ENCODE data around the gene ASAP2. TPM values are rescaled to one million over a fixed set of nuclear protein-coding genes. Genes with fewer than 3 reads are reported as not detected.
A peak's percentile ranks its signal among the peaks of the same experiment; 100 is the strongest.

The ASAP2 gene
- total RNA-seq, 1 experiment from 2014 or later, result 14.3 TPM

- TF ChIP-seq FOXP4 (CRISPR knock-in tag; IDR thresholded peaks at IDR 0.05) (no peak), AFF4 (CRISPR knock-in tag; IDR thresholded peaks at IDR 0.05; ENCODE audit: borderline replicate concordance) (no peak)
These were observed 108.8 kb downstream of the ASAP2 start (continued) for GRCh38 chr2:9315280-9315847.

GRCh38 chr2:9317559-9317958, 110.9 kb downstream of the ASAP2 start:
- ChIA-PET POLR2A (no interaction called here), CTCF (no interaction called here)
- DNase-seq (ENCODE audit: low spot score) (no peak), ATAC-seq (no peak)
- H3K4me3 Mint-ChIP-seq, result no peak overlapping the region
- H3K27ac Mint-ChIP-seq, result no peak overlapping the region
- H3K36me3 Mint-ChIP-seq, result no peaks in the 10 kb centered on the region
- H3K4me1 Mint-ChIP-seq, result peaks cover 5% of the 10 kb centered on the region; the same call in 1 of the 2 replicates
- no peaks in the 10 kb centered on the region for H3K9me3 Mint-ChIP-seq
- H3K27me3 Mint-ChIP-seq (ENCODE audit: low read depth), result no peaks in the 10 kb centered on the region
- peak; percentile 61; the same call in 1 of the 2 replicates for TF ChIP-seq ZBTB43 (CRISPR knock-in tag; IDR thresholded peaks at IDR 0.05)
- TF ChIP-seq CBFB (CRISPR knock-in tag; IDR thresholded peaks at IDR 0.05; ENCODE audit: low read depth), result no peak
- no peak for TF ChIP-seq SMAD3 (CRISPR knock-in tag; IDR thresholded peaks at IDR 0.05; ENCODE audit: borderline replicate concordance)
- no peak for TF ChIP-seq ZNF396 (CRISPR knock-in tag; IDR thresholded peaks at IDR 0.05; ENCODE audit: borderline replicate concordance)

GRCh38 chr2:9318461-9319337, 112.1 kb downstream of the ASAP2 start:
- no peaks in the 10 kb centered on the region for H3K27me3 Mint-ChIP-seq (ENCODE audit: low read depth)
- no peak for TF ChIP-seq USF2 (CRISPR knock-in tag; IDR thresholded peaks at IDR 0.05)
- no peak for TF ChIP-seq SMAD4 (CRISPR knock-in tag; IDR thresholded peaks at IDR 0.05)
- TF ChIP-seq JAZF1 (CRISPR knock-in tag; IDR thresholded peaks at IDR 0.05), result no peak
- no peak for TF ChIP-seq CTCF (IDR thresholded peaks at IDR 0.05)
- no peak for TF ChIP-seq FOXK1 (CRISPR knock-in tag; IDR thresholded peaks at IDR 0.05)
- TF ChIP-seq NR1H2 (CRISPR knock-in tag; IDR thresholded peaks at IDR 0.05), result no peak
- no peak for TF ChIP-seq SOX15 (CRISPR knock-in tag; IDR thresholded peaks at IDR 0.05)
- TF ChIP-seq PREB (CRISPR knock-in tag; IDR thresholded peaks at IDR 0.05; ENCODE audit: borderline replicate concordance), result no peak
- ATAC-seq, result no peak
- H3K27ac Mint-ChIP-seq, result 0 out of 2 replicates have a peak overlapping the region, but pooled peaks have one; percentile 13
- no peak for DNase-seq (ENCODE audit: low spot score)
- no peaks in the 10 kb centered on the region for H3K9me3 Mint-ChIP-seq
- POLR2A ChIA-PET, result no interaction called here
- H3K4me1 Mint-ChIP-seq, result peaks cover 5% of the 10 kb centered on the region; the same call in 1 of the 2 replicates
- no peak overlapping the region for H3K4me3 Mint-ChIP-seq
- CTCF ChIA-PET, result no interaction called here
- H3K36me3 Mint-ChIP-seq, result peaks cover 7% of the 10 kb centered on the region

Data from WTC11 (cell line).